Common myeloid progenitor, CD34-positive (primary cell): ENCODE measurements around the gene ZFHX3.

Experiments used
- CTCF ChIA-PET: fragments of 350-600 bp; sonication (Branson Sonifier 250); formaldehyde crosslinking; loops from one replicate; lab custom pipeline; 2021; ENCODE audit warnings: antibody characterized with exemption; lab: Charles Lee
- POLR2A ChIA-PET: fragments of 350-600 bp; sonication (Branson Sonifier 250); formaldehyde crosslinking; loops from one replicate; lab custom pipeline; 2021; ENCODE audit warnings: antibody characterized with exemption; lab: Charles Lee
- DNase-seq, 3 donors: peaks; one replicate each; pipeline versions ENCODE4 v3.0.0 to v3.0.0-alpha.2; 2013
- H3K27ac ChIP-seq, 2 experiments: 1 replicate in 1 of 2; 2 replicates in 1 of 2; pipeline ENCODE4 v1.7.0; 2013; ENCODE audit warnings: inconsistent platforms in 2 of 2, low read length in 2 of 2, mild to moderate bottlenecking in 2 of 2, low read depth in 1 of 2, moderate library complexity in 1 of 2; ENCODE audit not compliant: severe bottlenecking in 2 of 2, insufficient read depth in 1 of 2, poor library complexity in 1 of 2
- H3K27me3 ChIP-seq, 5 experiments: replicated peaks in 2 of 5; 1 replicate in 3 of 5; 2 replicates in 2 of 5; pipeline versions ENCODE4 v1.6.1 to v1.7.0; 2013; ENCODE audit warnings: low read length in 4 of 5, mild to moderate bottlenecking in 2 of 5, moderate library complexity in 2 of 5, inconsistent platforms in 1 of 5; ENCODE audit not compliant: insufficient read depth in 5 of 5, control insufficient read depth in 4 of 5
- H3K36me3 ChIP-seq, 4 experiments: 1 replicate in 2 of 4; 2 replicates in 2 of 4; pipeline versions ENCODE4 v1.6.1 to v1.7.0; 2013; ENCODE audit warnings: low read length in 3 of 4, control low read depth in 1 of 4, mild to moderate bottlenecking in 1 of 4; ENCODE audit not compliant: control insufficient read depth in 4 of 4, insufficient read depth in 4 of 4
- H3K4me1 ChIP-seq, 4 experiments: 1 replicate in 3 of 4; 2 replicates in 1 of 4; pipeline versions ENCODE4 v1.6.1 to v1.7.1; 2013; ENCODE audit warnings: low read length in 3 of 4, mild to moderate bottlenecking in 3 of 4, control low read depth in 1 of 4, inconsistent platforms in 1 of 4, moderate library complexity in 1 of 4; ENCODE audit not compliant: control insufficient read depth in 4 of 4, insufficient read depth in 4 of 4; ENCODE audit errors: control extremely low read depth in 1 of 4
- H3K4me3 ChIP-seq, 7 experiments: 1 replicate in 4 of 7; 2 replicates in 3 of 7; pipeline versions ENCODE4 v1.5.1 to v1.7.0; 2013; ENCODE audit warnings: mild to moderate bottlenecking in 7 of 7, low read length in 6 of 7, moderate library complexity in 6 of 7, inconsistent platforms in 2 of 7, low read depth in 2 of 7, control low read depth in 1 of 7; ENCODE audit not compliant: insufficient read depth in 4 of 7, control insufficient read depth in 1 of 7; ENCODE audit errors: extremely low read depth in 1 of 7
- H3K9me3 ChIP-seq, 5 experiments: 1 replicate in 4 of 5; 2 replicates in 1 of 5; pipeline versions ENCODE4 v1.6.1 to v1.7.1; 2013; ENCODE audit warnings: low read length in 4 of 5, mild to moderate bottlenecking in 2 of 5, inconsistent platforms in 1 of 5, low read depth in 1 of 5, moderate library complexity in 1 of 5; ENCODE audit not compliant: control insufficient read depth in 4 of 5, insufficient read depth in 2 of 5; ENCODE audit errors: control extremely low read depth in 1 of 5
- WGBS: methylation state at CpG from one replicate; pipeline ENCODE4 v1.1.5; 2013; ENCODE audit not compliant: insufficient coverage; 5-methylcytosine and 5-hydroxymethylcytosine counted together

The ZFHX3 gene

GRCh38 chr16:73054498-73054812 is 6.5 kb upstream of the ZFHX3 start:
- no peak for DNase-seq
- Histone ChIP-seq H3K4me1 (peaks cover 12 to 51% (median 41%) of the 10 kb centered on the region in 4 experiments), H3K27ac (no peak overlapping the region), H3K4me3 (peak overlapping the region in 1 of 7 experiments; percentile 38), H3K36me3 (no peaks in the 10 kb centered on the region), H3K9me3 (no peaks in the 10 kb centered on the region), H3K27me3 (peaks cover 0 to 18% (median 7%) of the 10 kb centered on the region in 5 experiments)
- CTCF ChIA-PET = interaction anchor here (1.1 to 1.5 kb wide), 3 partner anchors 100 to 198 kb away, joined by 3 to 5 read pairs (median 3); no protein-coding TSS in a partner anchor
- 90% methylated on average over 1 of the region's 6 CpGs for WGBS
- POLR2A ChIA-PET = interaction anchor here (0.6 kb wide), 1 partner anchor 15 kb away, joined by 5 read pairs; no protein-coding TSS in a partner anchor

GRCh38 chr16:73054125-73054484 is 6.2 kb upstream of the ZFHX3 start:
- peaks cover 0 to 18% (median 7%) of the 10 kb centered on the region in 5 experiments for H3K27me3 ChIP-seq
- WGBS = no CpG with 5 or more reads among the region's 10 CpGs
- no peaks in the 10 kb centered on the region for H3K9me3 ChIP-seq
- H3K27ac ChIP-seq = no peak overlapping the region
- H3K4me3 ChIP-seq = no peak overlapping the region
- H3K36me3 ChIP-seq = no peaks in the 10 kb centered on the region
- ChIA-PET CTCF (interaction anchor here (1.1 to 1.5 kb wide), 2 partner anchors 142 to 197 kb away, joined by 3 to 5 read pairs; no protein-coding TSS in a partner anchor), POLR2A (no interaction called here)
- peak in 1 of 3 donors; percentile 33 for DNase-seq
- H3K4me1 ChIP-seq = peaks cover 11 to 51% (median 41%) of the 10 kb centered on the region in 4 experiments

- POLR2A ChIA-PET = no interaction called here
- no peak overlapping the region for H3K4me3 ChIP-seq
- peaks cover 0 to 18% (median 7%) of the 10 kb centered on the region in 5 experiments for H3K27me3 ChIP-seq
- WGBS = 96% methylated on average over 10 of the region's 16 CpGs
- H3K4me1 ChIP-seq = peaks cover 14 to 53% (median 44%) of the 10 kb centered on the region in 4 experiments
- no peak for DNase-seq
- CTCF ChIA-PET = interaction anchor here (0.8 to 1.5 kb wide), 2 partner anchors 143 to 222 kb away, joined by 3 to 5 read pairs; no protein-coding TSS in a partner anchor
- no peaks in the 10 kb centered on the region for H3K9me3 ChIP-seq
- no peaks in the 10 kb centered on the region for H3K36me3 ChIP-seq
- H3K27ac ChIP-seq = no peak overlapping the region
Measured at GRCh38 chr16:73053364-73054124, 5.6 kb upstream of the ZFHX3 start.

GRCh38 chr16:73053038-73053363 is 5.1 kb upstream of the ZFHX3 start:
- peaks cover 15 to 56% (median 47%) of the 10 kb centered on the region in 4 experiments for H3K4me1 ChIP-seq
- no peaks in the 10 kb centered on the region for H3K9me3 ChIP-seq
- no peak overlapping the region for H3K27ac ChIP-seq
- H3K36me3 ChIP-seq = no peaks in the 10 kb centered on the region
- H3K27me3 ChIP-seq = peaks cover 0 to 18% (median 7%) of the 10 kb centered on the region in 5 experiments
- ChIA-PET CTCF (interaction anchor here (0.8 kb wide), 1 partner anchor 221 kb away, joined by 3 read pairs; no protein-coding TSS in a partner anchor), POLR2A (no interaction called here)
- no peak for DNase-seq
- H3K4me3 ChIP-seq = no peak overlapping the region
- 95% methylated on average over 3 of the region's 4 CpGs for WGBS

- POLR2A ChIA-PET = no interaction called here
- WGBS = 97% methylated on average over 9 of the region's 9 CpGs
- H3K4me1 ChIP-seq = peaks cover 15 to 59% (median 48%) of the 10 kb centered on the region in 4 experiments
- H3K36me3 ChIP-seq = no peaks in the 10 kb centered on the region
- no peak overlapping the region for H3K4me3 ChIP-seq
- no peak for DNase-seq
- H3K9me3 ChIP-seq = no peaks in the 10 kb centered on the region
- CTCF ChIA-PET = interaction anchor here (0.8 kb wide), 1 partner anchor 221 kb away, joined by 3 read pairs; no protein-coding TSS in a partner anchor
- H3K27me3 ChIP-seq = peaks cover 0 to 18% (median 7%) of the 10 kb centered on the region in 5 experiments
- no peak overlapping the region for H3K27ac ChIP-seq
Measured at GRCh38 chr16:73052576-73052975, 4.6 kb upstream of the ZFHX3 start.

GRCh38 chr16:73051961-73052360 is 4.0 kb upstream of the ZFHX3 start:
- Histone ChIP-seq H3K36me3 (no peaks in the 10 kb centered on the region), H3K4me1 (peaks cover 15 to 59% (median 49%) of the 10 kb centered on the region in 4 experiments), H3K27me3 (peaks cover 0 to 16% (median 5%) of the 10 kb centered on the region in 5 experiments), H3K27ac (no peak overlapping the region), H3K4me3 (no peak overlapping the region), H3K9me3 (no peaks in the 10 kb centered on the region)
- ChIA-PET CTCF (no interaction called here), POLR2A (no interaction called here)
- WGBS = 100% methylated on average over 2 of the region's 9 CpGs
- no peak for DNase-seq

- DNase-seq = no peak
- Histone ChIP-seq H3K36me3 (no peaks in the 10 kb centered on the region), H3K27me3 (peaks cover 0 to 9% (median 2%) of the 10 kb centered on the region in 5 experiments), H3K27ac (no peak overlapping the region), H3K4me3 (no peak overlapping the region), H3K9me3 (no peaks in the 10 kb centered on the region), H3K4me1 (peaks cover 15 to 59% (median 49%) of the 10 kb centered on the region in 4 experiments)
- 94% methylated on average over 3 of the region's 5 CpGs for WGBS
- ChIA-PET POLR2A (no interaction called here), CTCF (interaction anchor here (1.1 kb wide), 1 partner anchor 11 kb away, joined by 6 read pairs; no protein-coding TSS in a partner anchor)
Measured at GRCh38 chr16:73051226-73051625, 3.3 kb upstream of the ZFHX3 start.
